Middle frontal gyrus (tissue), 1 donor: ENCODE data around the gene TMEM123.

Source experiments
- DNase-seq: peaks from one replicate; pipeline ENCODE4 v3.0.0-alpha.2; 2015; ENCODE audit warnings: low spot score; ENCODE audit errors: extremely low spot score

The TMEM123 gene, protein sequence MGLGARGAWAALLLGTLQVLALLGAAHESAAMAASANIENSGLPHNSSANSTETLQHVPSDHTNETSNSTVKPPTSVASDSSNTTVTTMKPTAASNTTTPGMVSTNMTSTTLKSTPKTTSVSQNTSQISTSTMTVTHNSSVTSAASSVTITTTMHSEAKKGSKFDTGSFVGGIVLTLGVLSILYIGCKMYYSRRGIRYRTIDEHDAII

DNA sequence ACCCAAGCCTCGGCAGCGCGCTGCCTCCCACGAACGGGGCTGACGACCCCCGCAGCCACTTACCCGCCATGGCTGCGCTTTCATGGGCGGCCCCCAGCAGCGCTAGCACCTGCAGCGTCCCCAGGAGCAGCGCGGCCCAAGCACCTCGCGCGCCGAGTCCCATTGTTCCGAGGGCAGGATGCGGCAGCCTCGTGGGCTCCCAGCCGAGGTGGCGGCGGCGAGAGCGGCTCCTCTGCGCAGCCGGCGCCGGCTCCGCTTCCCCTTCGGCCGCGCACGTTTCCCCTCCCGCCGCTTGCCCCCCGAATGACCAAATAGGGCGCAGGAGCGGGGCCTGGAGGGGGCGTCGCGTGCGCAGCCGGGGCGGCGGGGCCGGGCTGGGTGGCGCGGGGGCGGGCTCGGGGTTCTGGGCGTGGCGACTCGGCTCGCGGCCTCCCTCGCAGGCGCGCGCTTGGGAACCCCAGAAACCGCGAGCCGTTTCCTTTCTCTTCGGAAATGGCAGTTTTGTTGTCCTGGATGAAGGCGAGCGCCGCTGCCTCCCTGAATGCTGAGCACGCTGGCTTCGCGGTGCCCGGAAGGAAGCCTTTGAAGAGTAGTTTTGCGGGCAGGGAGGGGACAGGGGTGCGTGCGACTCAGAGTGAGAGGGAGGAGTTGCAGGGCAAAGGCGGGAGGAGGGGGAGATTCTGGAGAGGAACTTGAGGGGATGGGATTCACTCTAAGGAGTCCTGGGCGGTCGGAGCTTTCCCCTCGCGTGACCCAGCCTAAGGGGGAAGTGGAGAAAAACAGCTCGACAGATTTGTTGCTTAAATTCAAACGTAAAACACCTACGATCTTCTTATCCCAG, at the start of gene TMEM123:
Gene TMEM123, minus strand, starts transcription at position 305 of the 841 bp plus-strand sequence. Its CDS starts 142 bp downstream, at position 163.
- no peak for DNase-seq

DNA sequence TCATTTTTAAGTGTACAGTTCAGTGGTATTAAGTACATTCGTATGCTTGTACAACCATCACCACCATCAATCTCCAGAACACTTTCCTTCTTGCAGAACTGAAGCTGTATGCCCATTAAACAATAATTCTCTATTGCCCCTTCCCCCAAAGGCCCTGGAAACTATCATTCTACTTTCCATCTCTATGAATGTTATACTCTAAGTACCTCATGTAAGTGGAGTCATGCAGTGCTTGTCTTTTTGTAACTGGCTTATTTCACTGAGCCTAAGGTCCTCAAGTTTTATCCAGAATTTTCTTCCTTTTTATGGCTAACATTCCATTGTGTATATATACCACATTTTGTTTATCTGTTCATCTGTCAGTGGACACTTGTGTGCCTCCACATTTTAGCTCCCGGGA, 48.3 kb upstream of the TMEM123 start:
- DNase-seq, result no peak

DNA sequence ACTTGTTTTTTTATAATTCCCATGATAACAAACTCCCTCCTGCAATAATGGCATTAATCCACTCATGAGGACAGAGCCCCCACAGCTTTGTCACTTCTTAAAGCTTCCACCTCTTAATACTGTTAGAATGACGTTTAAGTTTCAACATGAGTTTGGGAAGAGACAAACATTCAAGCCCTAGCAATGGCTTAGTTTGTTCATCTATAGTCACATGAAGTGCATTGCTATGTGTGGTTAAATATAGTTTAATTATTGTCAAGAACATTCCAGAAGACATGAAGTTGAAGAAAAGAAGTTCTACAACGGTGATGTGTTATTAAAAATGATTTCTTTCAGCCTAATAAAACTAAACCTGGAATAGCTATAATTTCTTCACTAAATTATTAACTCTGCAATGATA, 47.4 kb upstream of the TMEM123 start:
- DNase-seq, result no peak

DNA sequence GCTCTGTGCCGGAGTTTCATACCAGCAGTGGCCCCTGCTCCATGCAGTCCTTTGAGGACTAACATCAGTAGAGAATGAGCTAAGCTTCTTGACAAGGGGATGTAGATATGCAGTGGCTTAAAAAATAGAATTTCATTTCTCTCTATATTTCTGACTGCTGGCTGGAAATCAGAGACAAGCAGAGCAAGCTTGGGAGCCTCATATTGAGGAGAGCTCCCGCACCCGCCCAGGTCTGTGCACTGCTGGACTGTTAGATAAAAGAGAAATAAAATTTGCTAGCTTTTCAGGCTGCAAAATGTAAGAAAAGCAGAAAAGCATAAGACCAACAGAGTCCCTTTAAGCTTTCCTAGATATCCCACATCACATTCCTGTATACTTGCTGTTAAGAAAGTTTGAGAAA, 46.6 kb upstream of the TMEM123 start:
- no peak for DNase-seq

DNA sequence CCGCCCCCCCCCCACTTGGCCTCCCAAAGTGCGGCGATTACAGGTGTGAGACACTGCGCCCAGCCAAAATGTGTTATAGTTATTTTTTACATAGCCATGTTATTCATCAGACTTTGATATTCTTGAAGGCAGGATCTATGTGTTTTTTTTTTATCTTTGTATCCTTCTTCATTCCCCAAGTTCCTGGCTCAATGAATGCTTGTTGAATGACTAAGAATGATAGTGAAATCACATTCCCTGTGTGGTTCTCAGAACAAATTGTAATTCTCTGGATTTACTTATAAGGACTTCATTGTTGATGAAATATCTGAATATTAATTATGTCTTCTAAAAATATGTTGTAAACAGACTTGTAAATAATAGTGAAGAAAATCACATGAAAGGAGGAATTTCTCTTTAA, 44.5 kb upstream of the TMEM123 start:
- DNase-seq, result no peak

DNA sequence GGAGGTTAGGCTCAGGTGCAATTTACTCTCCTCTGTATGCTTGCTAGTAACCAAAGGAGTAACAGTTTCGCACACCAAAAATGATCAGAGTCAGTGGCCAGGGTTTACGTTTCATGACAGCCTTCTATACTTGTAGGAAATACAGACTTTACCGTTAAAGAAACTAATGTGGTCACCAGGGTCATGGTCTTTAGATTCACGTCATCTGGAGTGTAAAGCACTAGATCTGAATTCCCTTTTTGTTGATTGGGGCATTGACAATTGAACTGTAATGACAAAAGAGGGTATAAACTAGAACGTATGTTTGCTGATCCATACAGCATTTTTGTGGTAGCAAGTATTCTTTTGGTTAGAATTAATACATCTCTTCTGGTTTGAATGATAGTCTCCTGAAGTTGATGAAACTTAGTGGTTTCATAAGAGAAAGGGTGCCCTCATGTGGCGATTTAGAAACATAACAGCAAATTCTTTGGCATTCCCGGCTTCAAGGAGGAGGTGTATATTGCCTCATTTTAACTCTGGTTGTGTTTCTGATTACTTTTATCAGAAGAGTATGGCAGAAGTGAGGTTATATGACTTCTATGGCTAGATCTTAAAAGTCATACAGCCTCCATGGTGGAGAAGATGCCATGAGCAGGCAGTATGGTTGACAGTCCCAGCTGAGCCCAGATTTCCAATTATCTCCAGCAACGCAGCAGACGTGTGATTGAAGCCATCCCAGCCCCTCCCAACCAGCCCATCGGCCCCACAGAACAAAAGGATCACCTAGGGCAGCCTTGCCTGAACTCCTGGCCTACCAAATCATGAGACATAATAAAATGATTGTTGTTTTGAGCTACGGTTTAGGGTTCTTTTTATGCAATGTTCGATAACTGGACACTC, 42.8 kb upstream of the TMEM123 start:
- DNase-seq, result peak; percentile 73

DNA sequence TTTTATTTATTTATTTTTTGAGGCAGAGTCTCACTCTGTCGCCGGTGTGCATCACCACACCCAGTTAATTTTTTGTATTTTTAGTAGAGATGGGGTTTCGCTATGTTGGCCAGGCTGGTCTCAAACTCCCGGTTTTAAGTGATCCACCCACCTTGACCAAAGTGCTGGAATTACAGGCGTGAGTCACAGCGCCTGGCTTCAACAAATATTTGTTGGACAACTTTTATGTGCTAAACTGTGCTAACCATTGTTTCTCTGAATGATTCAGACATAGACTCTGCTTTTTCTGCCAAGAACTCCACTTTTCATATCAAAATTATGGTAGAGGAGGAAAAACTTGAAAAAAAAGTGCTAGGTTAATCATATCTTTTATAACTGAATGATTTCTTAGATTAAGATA, 41.7 kb upstream of the TMEM123 start:
- DNase-seq, result no peak

DNA sequence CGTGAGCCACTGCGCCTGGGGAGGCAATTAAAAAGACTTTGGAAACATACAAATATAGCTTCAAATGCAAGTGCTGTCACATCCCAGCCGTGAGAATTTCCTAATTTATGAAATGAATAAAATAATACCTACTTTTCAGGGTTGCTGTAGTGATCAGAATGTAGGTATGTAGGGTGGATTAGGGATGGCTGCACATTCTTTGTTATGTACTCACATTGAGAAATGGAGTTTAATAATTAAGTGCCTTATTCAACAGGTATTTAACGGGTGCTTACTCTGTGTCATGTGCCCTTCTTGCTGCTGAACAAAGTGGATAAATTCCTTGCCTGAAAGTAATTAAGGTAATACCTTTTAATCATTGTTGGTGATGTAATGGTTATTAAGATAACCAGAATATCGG, 41.0 kb upstream of the TMEM123 start:
- DNase-seq, result no peak

DNA sequence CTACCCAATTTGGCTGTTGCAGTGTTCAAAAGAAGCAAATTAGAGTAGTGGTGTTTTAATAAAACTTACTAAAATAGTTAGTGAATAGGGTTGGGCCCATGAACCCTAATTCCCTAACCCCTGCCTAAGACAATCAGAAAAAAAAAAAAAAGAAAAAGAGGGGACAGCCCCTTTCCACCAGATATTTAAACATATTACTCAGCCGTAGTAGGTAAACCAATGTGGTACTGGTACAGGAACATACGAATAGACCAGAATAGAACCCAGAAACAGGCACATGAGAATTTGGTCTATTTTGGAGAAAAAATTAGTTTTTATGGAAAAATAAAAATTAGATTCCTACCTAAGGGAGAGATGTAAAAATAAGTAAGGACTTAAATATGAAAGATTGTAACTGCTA, 39.4 kb upstream of the TMEM123 start:
- DNase-seq, result no peak

DNA sequence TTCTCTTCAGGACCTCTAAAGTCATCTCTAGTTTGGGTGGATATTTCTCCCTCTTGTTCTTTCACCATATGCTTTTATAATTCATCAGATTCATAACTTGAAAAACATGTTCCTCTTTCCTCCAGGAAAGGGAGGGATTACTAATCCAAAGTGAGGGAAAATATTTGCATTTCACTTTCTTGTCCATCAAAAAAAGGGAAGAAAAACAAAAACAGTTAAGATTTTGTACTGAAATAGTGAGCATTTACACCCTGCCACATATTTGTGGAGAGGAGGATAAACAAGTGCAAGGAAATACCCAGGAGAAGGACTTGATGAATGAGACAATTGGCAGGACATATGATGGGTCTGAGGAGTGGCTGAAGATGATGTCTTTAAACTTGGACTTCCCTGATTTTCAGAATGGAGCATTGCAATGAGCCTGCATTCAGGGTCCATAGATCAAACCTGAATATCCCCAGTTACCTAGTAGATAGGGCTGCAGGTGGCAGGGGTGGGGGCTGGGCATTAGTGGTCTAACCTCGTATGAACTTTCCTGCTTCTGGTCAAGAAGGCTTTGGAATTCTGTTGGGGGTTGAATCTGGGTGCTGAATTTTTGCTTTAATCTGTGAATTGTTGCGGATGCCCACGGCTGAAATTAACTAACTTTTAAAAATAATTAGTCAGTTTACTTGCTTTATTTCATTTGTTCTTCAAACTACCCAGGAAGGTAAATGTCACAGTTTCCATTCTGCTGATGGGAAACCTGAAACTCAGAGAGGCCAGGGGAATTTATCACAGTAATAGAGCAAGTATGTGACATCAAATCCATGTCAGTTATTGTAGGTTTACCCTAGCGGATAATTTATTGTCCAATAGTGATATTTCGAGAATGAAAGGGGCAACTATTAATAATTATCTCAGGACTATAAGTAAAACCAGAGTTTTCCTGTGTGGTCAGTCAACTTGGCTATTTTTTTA, 36.9 kb upstream of the TMEM123 start:
- DNase-seq, result no peak

DNA sequence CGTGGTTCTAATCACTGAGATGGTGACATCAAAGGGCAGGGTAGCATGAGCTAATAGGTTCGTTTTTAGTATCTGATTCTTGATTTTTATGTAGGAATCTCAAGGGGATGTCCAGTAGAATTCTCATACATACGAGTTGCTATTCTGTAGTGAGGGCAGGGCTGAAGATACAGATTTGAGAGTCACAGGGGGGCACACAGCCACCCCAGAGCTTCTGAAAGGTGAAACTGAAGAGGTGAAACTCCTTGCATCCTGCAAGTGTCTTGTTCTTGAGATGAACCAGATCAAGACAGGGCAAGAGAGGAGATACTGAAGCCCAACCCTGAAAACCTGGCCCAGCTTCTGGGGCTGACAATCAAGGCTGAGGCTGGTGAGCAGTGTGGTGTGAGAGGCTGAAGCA, 35.6 kb upstream of the TMEM123 start:
- no peak for DNase-seq

DNA sequence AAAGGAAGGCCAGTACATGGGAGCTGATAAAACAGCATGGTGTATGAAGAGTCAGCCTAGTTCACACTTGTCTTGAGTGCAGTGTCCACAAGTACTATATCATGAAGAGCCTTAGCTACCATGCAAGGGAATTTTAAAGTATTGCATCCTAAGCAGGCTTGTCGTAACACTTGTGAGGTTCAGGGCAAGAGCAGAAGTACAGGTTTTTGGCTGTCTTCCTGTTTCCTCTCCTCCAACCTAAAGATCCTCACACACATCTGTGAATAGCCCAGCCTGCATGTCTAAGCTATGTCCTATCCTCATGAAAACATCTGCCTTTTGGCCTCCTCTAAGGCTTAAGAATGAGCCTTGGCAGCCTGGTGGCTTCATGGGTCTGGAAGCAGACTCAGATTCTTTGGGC, 34.6 kb upstream of the TMEM123 start:
- no peak for DNase-seq

DNA sequence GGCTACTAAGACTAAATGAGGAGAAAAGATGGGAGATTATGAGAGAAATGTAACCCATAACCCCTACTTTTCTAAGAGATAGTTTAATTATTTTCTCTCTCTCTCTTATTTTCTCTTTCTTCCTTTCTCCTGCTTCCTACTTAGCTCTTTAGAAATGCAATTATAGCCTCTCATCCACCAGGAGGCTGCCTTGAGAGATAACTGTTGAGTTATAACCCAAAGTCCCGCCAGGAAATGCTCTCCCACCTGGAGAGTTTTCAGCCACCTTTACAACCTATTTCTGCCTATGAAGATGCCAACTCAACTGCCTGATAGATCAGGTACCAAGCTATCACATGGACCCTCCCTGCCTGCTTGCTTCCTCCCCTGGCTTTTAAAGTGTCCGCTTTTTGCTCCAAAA, 34.0 kb upstream of the TMEM123 start:
- DNase-seq, result no peak

DNA sequence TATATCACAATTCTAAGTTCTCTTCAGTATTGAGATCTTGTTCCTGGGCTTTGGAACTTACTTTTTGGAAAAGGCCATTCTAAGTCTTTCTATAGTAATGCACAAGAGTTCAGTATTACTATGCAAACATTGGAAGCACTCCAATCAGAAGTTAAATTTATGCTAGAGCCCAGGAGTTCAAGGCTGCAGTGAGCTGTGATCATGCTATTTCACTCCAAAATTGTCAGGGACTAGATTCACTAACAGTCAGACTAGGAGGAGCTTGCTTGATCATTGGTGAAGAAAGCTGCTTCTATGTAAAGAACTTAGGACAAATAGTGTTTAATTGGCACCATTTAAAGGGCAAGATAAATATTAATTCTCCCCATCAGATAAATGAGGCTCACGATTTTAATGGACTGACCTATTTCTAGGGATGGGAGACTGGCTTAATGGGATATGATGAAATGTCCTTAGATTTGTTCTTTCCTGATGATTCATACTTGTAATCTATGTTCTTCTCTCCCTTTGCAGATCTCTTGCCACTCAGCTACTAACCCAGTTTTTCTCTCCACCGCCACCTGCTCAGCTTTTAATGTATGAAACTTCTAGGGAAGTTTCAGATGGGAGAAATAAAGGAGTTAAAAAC, 32.6 kb upstream of the TMEM123 start:
- DNase-seq, result no peak

DNA sequence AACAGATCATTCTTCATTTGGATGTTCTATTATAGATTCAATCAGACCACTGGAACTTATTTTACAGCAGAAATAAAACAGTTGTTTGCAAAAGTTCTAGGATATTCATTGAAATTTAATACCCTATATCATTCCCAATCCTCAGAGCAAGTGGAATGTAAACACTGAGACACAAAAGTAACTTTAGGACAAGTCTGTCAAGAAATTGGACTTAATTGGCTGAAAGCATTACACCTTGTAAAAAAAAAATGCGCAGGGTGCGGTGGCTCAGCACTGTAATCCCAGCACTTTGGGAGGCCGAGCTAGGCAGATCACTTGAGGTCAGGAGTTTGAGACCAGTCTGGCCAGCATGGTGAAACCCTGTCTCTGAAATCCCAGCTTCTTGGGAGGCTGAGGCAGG, 29.9 kb upstream of the TMEM123 start:
- no peak for DNase-seq

DNA sequence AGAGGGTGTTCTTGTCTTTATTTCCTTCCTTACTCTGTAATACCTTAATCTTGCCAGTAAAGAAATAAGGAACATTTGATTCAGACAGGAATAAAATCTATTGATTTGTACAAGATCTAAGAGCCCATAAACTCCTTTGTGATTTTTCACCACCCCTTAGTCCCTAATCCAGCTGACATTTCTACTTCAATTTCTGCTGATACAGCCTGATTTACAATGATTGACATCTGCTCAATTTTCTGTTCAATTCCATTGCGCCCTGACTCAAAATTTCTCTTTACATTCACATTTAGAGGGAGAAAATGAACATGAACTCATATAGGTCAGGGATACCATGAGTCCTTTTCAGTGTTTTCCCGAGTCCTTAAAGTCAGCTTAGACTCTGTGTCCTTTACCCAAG, 27.2 kb upstream of the TMEM123 start:
- no peak for DNase-seq

DNA sequence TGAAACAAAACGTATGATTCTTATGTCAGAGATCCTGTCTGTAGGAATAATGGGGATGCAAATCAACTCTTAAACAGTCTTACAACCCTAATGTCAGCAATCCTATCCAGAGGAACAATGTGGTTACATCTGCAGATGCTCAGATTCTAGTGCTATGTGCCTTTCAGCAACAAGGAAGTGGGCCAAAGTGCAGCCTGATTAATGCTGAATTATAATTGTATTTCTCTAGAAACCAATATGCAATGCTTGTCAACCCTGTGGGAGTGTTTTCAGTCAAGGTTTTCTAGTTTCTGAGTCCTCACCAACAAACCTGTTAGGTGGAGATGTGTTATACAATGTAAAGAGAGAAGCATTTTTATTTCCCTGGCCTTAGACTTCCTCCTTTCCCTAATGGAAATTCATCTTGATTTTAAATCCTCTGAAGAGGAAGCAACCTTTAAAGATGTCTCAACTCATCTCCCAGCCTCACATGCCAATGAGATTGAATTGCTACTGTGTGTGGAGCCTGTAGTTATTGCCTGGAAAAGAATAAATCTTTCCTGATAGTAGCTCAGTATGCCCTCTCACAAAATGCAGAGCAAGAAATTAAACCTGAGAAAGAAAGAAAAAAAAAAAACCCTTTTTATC, 26.2 kb upstream of the TMEM123 start:
- DNase-seq, result no peak

DNA sequence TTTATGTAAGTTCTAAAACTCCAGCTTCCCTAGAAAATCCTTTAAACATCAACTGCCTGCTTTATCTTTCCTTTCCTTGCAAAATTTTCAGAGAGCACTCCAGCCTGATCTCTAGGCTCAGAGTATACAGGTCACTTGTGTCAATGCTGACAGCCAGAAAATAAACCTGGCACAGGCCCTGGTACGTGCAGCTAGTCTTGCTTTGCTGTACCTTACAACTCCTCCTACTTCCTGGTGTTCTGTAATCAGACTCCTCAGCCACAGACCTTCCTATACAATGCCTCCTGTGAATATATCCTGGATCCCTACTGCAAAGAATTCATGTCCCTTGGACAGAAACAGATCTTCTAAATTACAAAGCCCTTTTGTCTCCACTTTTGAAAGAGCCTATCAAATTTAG, 24.2 kb upstream of the TMEM123 start:
- DNase-seq, result no peak

DNA sequence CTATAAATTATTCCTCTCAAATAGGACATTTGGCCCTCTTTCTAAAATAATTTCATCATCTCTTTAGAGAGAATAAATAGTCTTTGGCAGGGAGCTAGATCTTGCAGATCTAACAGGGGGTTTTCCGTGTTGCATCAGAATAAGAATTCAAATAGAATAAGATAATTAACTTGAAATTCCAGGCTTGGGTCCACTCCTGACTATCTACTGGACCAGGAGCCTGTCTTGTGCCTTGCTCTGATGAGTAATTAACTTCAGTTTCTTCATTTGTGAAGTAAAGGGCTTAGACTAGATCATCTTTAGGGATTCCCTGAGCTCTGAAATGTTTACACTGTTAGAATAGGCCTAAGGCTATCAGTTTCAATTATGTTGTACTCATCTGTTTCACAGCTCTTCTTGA, 23.5 kb upstream of the TMEM123 start:
- DNase-seq, result no peak

DNA sequence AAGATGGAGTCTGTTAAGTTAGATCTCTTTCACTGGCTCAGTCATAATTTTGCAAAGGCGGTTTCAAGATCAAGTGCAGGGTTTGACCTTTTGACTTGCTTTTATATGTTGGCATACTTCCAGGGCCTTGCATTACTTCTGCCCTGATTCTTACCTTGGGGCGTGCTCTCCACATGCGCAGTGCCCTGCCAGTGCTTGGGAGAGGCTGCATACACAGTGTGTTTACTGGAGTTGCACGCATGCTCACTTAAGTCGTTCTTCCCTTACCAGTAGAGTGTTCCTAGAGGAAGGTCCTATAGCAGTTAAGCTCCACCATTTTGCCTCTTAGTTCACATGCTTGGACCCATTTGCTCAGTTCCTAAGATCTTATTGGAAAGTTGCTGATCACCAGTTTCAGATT, 21.0 kb upstream of the TMEM123 start:
- DNase-seq, result no peak
